ENCODE measurements around the gene SEPTIN3.
"Not testable (repeated sequence)": the region's sequence is repeated elsewhere in the genome, so short reads cannot be mapped to it uniquely, and the experiment has no call there.

Gene SEPTIN3

GRCh38 chr22:41940832-41941765 lies 28.1 kb upstream of the SEPTIN3 start:
- FAIRE-seq, result peak; percentile 32

GRCh38 chr22:41943661-41944209 lies 25.5 kb upstream of the SEPTIN3 start:
- no peak for FAIRE-seq

- FAIRE-seq, result peak; percentile 96
Measured at GRCh38 chr22:41946629-41947423, 22.4 kb upstream of the SEPTIN3 start, which contains the start of gene CENPM. CENPM (minus strand) TSS chr22:41947152; CDS start chr22:41947076, 76 bp downstream.

- FAIRE-seq, result no peak
Measured at GRCh38 chr22:41947424-41948080, 21.7 kb upstream of the SEPTIN3 start.

- FAIRE-seq, result no peak
Measured at GRCh38 chr22:41948142-41948541, 21.1 kb upstream of the SEPTIN3 start.

- FAIRE-seq, result not testable (repeated sequence)
Measured at GRCh38 chr22:41948928-41949296, 20.3 kb upstream of the SEPTIN3 start.

- FAIRE-seq, result no peak
Measured at GRCh38 chr22:41949297-41949965, 19.8 kb upstream of the SEPTIN3 start.

- FAIRE-seq, result no peak
Measured at GRCh38 chr22:41951898-41952474, 17.3 kb upstream of the SEPTIN3 start, which contains the start of gene SMIM45. SMIM45 (plus strand) TSS chr22:41952150.

GRCh38 chr22:41952713-41953112 lies 16.5 kb upstream of the SEPTIN3 start:
- FAIRE-seq, result no peak

GRCh38 chr22:41957941-41958556 lies 11.2 kb upstream of the SEPTIN3 start:
- no peak for FAIRE-seq

- FAIRE-seq, result no peak
Measured at GRCh38 chr22:41963453-41964111, 5.7 kb upstream of the SEPTIN3 start.

GRCh38 chr22:41964112-41964491 lies 5.1 kb upstream of the SEPTIN3 start:
- no peak for FAIRE-seq

GRCh38 chr22:41966225-41966606 lies 3.0 kb upstream of the SEPTIN3 start:
- no peak for FAIRE-seq

- peak; percentile 87 for FAIRE-seq
Measured at GRCh38 chr22:41966607-41967240, 2.5 kb upstream of the SEPTIN3 start.

GRCh38 chr22:41968601-41969000 lies 642 bp upstream of the SEPTIN3 start:
- no peak for FAIRE-seq

- FAIRE-seq, result no peak
Measured at GRCh38 chr22:41970601-41971000, 1.4 kb downstream of the SEPTIN3 start.

- FAIRE-seq, result no peak
Measured at GRCh38 chr22:41971431-41971830, 2.2 kb downstream of the SEPTIN3 start.

GRCh38 chr22:41974691-41975290 lies 5.5 kb downstream of the SEPTIN3 start:
- no peak for FAIRE-seq

GRCh38 chr22:41975299-41976069 lies 6.2 kb downstream of the SEPTIN3 start:
- no peak for FAIRE-seq
